Measurements from ENCODE around the gene MYOF. TPM values are rescaled to one million over a fixed set of nuclear protein-coding genes. Genes with fewer than 3 reads are reported as not detected.

Gene MYOF
- polyA plus RNA-seq, 1 experiment = 275 TPM

DNA sequence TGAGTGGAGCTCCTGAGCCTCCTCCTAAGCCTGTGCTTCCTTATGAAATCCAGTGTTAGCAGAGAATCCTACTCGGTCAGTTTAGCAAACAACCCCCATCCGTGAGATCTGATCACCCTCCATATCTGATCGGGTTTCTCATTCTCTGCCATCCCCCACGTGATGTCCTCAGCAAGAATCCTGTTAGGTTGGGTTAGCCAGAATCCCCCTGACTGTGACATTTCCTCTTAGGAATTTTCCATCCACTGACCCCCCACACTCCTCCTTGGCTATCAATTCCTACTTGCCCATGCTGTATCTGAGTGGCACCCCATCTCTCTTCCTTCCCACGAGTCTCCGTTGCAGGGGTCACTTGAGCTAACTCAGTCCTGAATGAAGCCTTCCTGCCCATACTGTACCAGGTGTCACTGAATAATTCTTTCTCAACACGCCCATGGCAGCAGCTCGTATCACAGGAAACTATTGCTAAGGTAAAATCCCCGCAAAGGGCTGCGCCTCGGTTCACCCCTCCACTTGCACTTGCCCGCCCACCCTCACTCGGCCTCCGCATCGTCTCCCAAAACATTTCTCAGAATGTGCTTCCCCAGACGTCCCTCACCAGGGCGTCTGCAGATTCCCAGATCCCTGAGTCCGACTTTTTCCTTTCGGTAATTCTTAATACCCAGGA, 44.1 kb downstream of the MYOF start:
- ChIA-PET CTCF (interaction anchor here (1.0 to 3.4 kb wide), 3 partner anchors 10 to 61 kb away, joined by 3 to 15 read pairs (median 5); no protein-coding TSS in a partner anchor), POLR2A (interaction anchor here (0.6 to 2.8 kb wide), 12 partner anchors 8 to 62 kb away, joined by 3 to 30 read pairs (median 10); partner anchors contain the start of gene MYOF)
- no peak overlapping the region; the same call in 1 of the 2 replicates for H3K4me3 ChIP-seq (ENCODE audit: low read depth, low read length)
- DNase-seq (ENCODE audit: low read depth, low spot score) = no peak
- H3K27me3 ChIP-seq (ENCODE audit: control insufficient read depth, insufficient read depth, low read length) = no peaks in the 10 kb centered on the region
- no peaks in the 10 kb centered on the region for H3K9me3 ChIP-seq (ENCODE audit: control insufficient read depth, insufficient read depth, low read length)
- H3K27ac ChIP-seq (ENCODE audit: low read depth, low read length) = peak overlapping the region; percentile 100
- TF ChIP-seq, protein P1, sequence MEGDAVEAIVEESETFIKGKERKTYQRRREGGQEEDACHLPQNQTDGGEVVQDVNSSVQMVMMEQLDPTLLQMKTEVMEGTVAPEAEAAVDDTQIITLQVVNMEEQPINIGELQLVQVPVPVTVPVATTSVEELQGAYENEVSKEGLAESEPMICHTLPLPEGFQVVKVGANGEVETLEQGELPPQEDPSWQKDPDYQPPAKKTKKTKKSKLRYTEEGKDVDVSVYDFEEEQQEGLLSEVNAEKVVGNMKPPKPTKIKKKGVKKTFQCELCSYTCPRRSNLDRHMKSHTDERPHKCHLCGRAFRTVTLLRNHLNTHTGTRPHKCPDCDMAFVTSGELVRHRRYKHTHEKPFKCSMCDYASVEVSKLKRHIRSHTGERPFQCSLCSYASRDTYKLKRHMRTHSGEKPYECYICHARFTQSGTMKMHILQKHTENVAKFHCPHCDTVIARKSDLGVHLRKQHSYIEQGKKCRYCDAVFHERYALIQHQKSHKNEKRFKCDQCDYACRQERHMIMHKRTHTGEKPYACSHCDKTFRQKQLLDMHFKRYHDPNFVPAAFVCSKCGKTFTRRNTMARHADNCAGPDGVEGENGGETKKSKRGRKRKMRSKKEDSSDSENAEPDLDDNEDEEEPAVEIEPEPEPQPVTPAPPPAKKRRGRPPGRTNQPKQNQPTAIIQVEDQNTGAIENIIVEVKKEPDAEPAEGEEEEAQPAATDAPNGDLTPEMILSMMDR (IDR thresholded peaks at IDR 0.05; ENCODE audit: low read depth, low read length) = no peak

- Histone ChIP-seq H3K9me3 (ENCODE audit: control insufficient read depth, insufficient read depth, low read length) (no peaks in the 10 kb centered on the region), H3K27ac (ENCODE audit: low read depth, low read length) (peak overlapping the region; percentile 100), H3K4me3 (ENCODE audit: low read depth, low read length) (peak overlapping the region; percentile 45), H3K27me3 (ENCODE audit: control insufficient read depth, insufficient read depth, low read length) (no peaks in the 10 kb centered on the region)
- TF ChIP-seq, protein P1 (IDR thresholded peaks at IDR 0.05; ENCODE audit: low read depth, low read length) = no peak
- DNase-seq (ENCODE audit: low read depth, low spot score) = peak; percentile 98
- POLR2A ChIA-PET = interaction anchor here (0.6 to 2.8 kb wide), 17 partner anchors 9 to 61 kb away, joined by 3 to 30 read pairs (median 7); partner anchors contain the start of gene MYOF
- CTCF ChIA-PET = interaction anchor here (1.3 to 3.4 kb wide), 3 partner anchors 34 to 61 kb away, joined by 5 to 15 read pairs (median 8); partner anchors contain the start of gene MYOF
Measured at GRCh38 chr10:93437086-93437945, 44.8 kb downstream of the MYOF start.

GRCh38 chr10:93436591-93437085, 45.5 kb downstream of the MYOF start:
- POLR2A ChIA-PET = interaction anchor here (0.6 to 2.8 kb wide), 14 partner anchors 9 to 60 kb away, joined by 3 to 30 read pairs (median 10); partner anchors contain the start of gene MYOF
- Histone ChIP-seq H3K9me3 (ENCODE audit: control insufficient read depth, insufficient read depth, low read length) (no peaks in the 10 kb centered on the region), H3K27me3 (ENCODE audit: control insufficient read depth, insufficient read depth, low read length) (no peaks in the 10 kb centered on the region), H3K4me3 (ENCODE audit: low read depth, low read length) (peak overlapping the region; percentile 23), H3K27ac (ENCODE audit: low read depth, low read length) (peak overlapping the region; percentile 100)
- CTCF ChIA-PET = interaction anchor here (1.3 to 3.4 kb wide), 3 partner anchors 34 to 60 kb away, joined by 5 to 15 read pairs (median 8); partner anchors contain the start of gene MYOF
- TF ChIP-seq, protein P1 (IDR thresholded peaks at IDR 0.05; ENCODE audit: low read depth, low read length) = no peak
- peak; percentile 84 for DNase-seq (ENCODE audit: low read depth, low spot score)

GRCh38 chr10:93435621-93436397, 46.3 kb downstream of the MYOF start:
- ChIA-PET POLR2A (interaction anchor here (0.6 to 2.8 kb wide), 11 partner anchors 10 to 59 kb away, joined by 3 to 30 read pairs (median 11); partner anchors contain the start of gene MYOF), CTCF (interaction anchor here (1.2 to 3.4 kb wide), 3 partner anchors 46 to 60 kb away, joined by 5 to 15 read pairs (median 8); partner anchors contain the start of gene MYOF)
- H3K4me3 ChIP-seq (ENCODE audit: low read depth, low read length) = no peak overlapping the region
- H3K27me3 ChIP-seq (ENCODE audit: control insufficient read depth, insufficient read depth, low read length) = no peaks in the 10 kb centered on the region
- no peak for DNase-seq (ENCODE audit: low read depth, low spot score)
- H3K27ac ChIP-seq (ENCODE audit: low read depth, low read length) = peak overlapping the region; percentile 100
- H3K9me3 ChIP-seq (ENCODE audit: control insufficient read depth, insufficient read depth, low read length) = no peaks in the 10 kb centered on the region
- TF ChIP-seq, protein P1 (IDR thresholded peaks at IDR 0.05; ENCODE audit: low read depth, low read length) = no peak

Data from AG04450 (cell line).